Left kidney (tissue), 2 donors: ENCODE measurements around the gene RGS3. TPM values are rescaled to one million over a fixed set of nuclear protein-coding genes. Genes with fewer than 3 reads are reported as not detected.
"Not testable (repeated sequence)": the region's sequence is repeated elsewhere in the genome, so short reads cannot be mapped to it uniquely, and the experiment has no call there.

ENCODE experiments used
- DNase-seq: peaks from one replicate; pipeline ENCODE4 v3.0.0-alpha.2; 2013
- polyA plus RNA-seq: library from polyadenylated mRNA; unstranded; fragments of 120-200 nt; gene quantifications from one replicate; pipeline ENCODE4 v1.2.1, GENCODE V29; 2013; ENCODE audit not compliant: insufficient read length

Gene RGS3
- polyA plus RNA-seq, 1 donor = 38.5 TPM

GRCh38 chr9:113634596-113635515 is 171.3 kb downstream of the RGS3 start:
- no peak for DNase-seq

GRCh38 chr9:113635586-113635985 is 172.1 kb downstream of the RGS3 start:
- DNase-seq = no peak

GRCh38 chr9:113636165-113636564 is 172.6 kb downstream of the RGS3 start:
- no peak for DNase-seq

GRCh38 chr9:113636693-113637092 is 173.2 kb downstream of the RGS3 start:
- DNase-seq = no peak

- no peak for DNase-seq
These were observed 175.0 kb downstream of the RGS3 start for GRCh38 chr9:113638490-113638889.

GRCh38 chr9:113638897-113639296 is 175.4 kb downstream of the RGS3 start:
- no peak for DNase-seq

- DNase-seq = not testable (repeated sequence)
These were observed 176.0 kb downstream of the RGS3 start for GRCh38 chr9:113639411-113639970.

GRCh38 chr9:113640418-113640817 is 176.9 kb downstream of the RGS3 start:
- DNase-seq = no peak

- DNase-seq = no peak
These were observed 177.8 kb downstream of the RGS3 start for GRCh38 chr9:113641100-113641885.

GRCh38 chr9:113644321-113644720 is 180.8 kb downstream of the RGS3 start:
- DNase-seq = no peak

- no peak for DNase-seq
These were observed 181.9 kb downstream of the RGS3 start for GRCh38 chr9:113645227-113645977.

- DNase-seq = no peak
These were observed 182.4 kb downstream of the RGS3 start for GRCh38 chr9:113645978-113646253.

GRCh38 chr9:113646491-113646890 is 183.0 kb downstream of the RGS3 start:
- DNase-seq = no peak

Other genes starting within 250 kb of the RGS3 start
- gene FKBP15, start 242.4 kb upstream of the RGS3 start, polyA plus RNA-seq = 33.4 TPM
- 29.5 TPM for gene SLC31A1, start 242.2 kb upstream of the RGS3 start, polyA plus RNA-seq
- gene CDC26, start 188.2 kb upstream of the RGS3 start, polyA plus RNA-seq = 38.9 TPM
- 43.3 TPM for gene PRPF4, start 188.1 kb upstream of the RGS3 start, polyA plus RNA-seq
- 5.1 TPM for gene RNF183, start 160.4 kb upstream of the RGS3 start, polyA plus RNA-seq
- gene WDR31, start 123.5 kb upstream of the RGS3 start, polyA plus RNA-seq = 7.7 TPM
- gene BSPRY, start 114.2 kb upstream of the RGS3 start, polyA plus RNA-seq = 7.8 TPM
- 39.7 TPM for gene HDHD3, start 86.7 kb upstream of the RGS3 start, polyA plus RNA-seq
- gene ALAD, start 62.4 kb upstream of the RGS3 start, polyA plus RNA-seq = 51.0 TPM
- gene POLE3, start 53.1 kb upstream of the RGS3 start, polyA plus RNA-seq = 71.1 TPM
- gene C9orf43, start 53.0 kb upstream of the RGS3 start, polyA plus RNA-seq = 2.3 TPM